ENCODE data around the gene ATP8B1. TPM values are rescaled to one million over a fixed set of nuclear protein-coding genes. Genes with fewer than 3 reads are reported as not detected.

Gene ATP8B1
- total and polyA plus RNA-seq, 4 donors, result 3.9 to 22.0 (median 5.7) TPM

DNA sequence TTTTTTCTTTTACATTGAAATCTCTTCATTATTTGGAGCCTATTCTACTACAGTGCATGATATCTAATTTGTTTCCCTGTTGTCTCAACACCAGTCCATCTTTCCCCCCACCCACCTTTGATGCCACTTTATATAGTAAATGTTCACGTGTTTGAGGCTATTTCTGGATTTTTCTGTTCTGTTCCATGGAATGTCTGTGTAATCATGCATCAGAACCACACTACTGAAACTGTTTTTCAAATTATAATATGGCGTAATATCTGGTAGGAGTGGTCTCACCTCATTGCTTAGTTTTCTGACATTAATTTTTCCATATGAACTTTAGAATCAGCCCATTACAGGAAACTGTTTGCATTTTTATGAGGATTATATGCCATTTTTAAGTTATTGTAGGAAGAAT lies 162.4 kb downstream of the ATP8B1 start:
- Histone ChIP-seq H3K27ac (ENCODE audit: low read depth in 1 of 2, low read length in 2 of 2) (no peak overlapping the region), H3K9ac (ENCODE audit: low read depth in 1 of 2, low read length in 2 of 2) (no peak overlapping the region), H3K36me3 (ENCODE audit: control insufficient read depth in 4 of 4, insufficient read depth in 3 of 4, low read depth in 1 of 4, low read length in 3 of 4) (peaks cover 0 to 4% (median 2%) of the 10 kb centered on the region in 4 donors), H3K27me3 (ENCODE audit: control insufficient read depth in 4 of 4, insufficient read depth in 4 of 4, low read length in 3 of 4) (no peaks in the 10 kb centered on the region), H3K4me3 (ENCODE audit: low read depth in 1 of 3, low read length in 3 of 3) (no peak overlapping the region), H3K9me3 (ENCODE audit: control insufficient read depth in 4 of 4, low read length in 3 of 4) (no peaks in the 10 kb centered on the region), H3K4me1 (ENCODE audit: control insufficient read depth in 4 of 4, insufficient read depth in 4 of 4, low read length in 3 of 4) (no peaks in the 10 kb centered on the region)
- TF ChIP-seq RAD21 (IDR thresholded peaks at IDR 0.05), result no peak
- TF ChIP-seq FOXA2 (IDR thresholded peaks at IDR 0.05), result no peak
- TF ChIP-seq TAF1 (conservative IDR thresholded peaks at IDR 0.05), result no peak
- no peak for TF ChIP-seq SP1 (IDR thresholded peaks at IDR 0.05)
- TF ChIP-seq NR2F2 (IDR thresholded peaks at IDR 0.05), result no peak
- TF ChIP-seq, protein P1, sequence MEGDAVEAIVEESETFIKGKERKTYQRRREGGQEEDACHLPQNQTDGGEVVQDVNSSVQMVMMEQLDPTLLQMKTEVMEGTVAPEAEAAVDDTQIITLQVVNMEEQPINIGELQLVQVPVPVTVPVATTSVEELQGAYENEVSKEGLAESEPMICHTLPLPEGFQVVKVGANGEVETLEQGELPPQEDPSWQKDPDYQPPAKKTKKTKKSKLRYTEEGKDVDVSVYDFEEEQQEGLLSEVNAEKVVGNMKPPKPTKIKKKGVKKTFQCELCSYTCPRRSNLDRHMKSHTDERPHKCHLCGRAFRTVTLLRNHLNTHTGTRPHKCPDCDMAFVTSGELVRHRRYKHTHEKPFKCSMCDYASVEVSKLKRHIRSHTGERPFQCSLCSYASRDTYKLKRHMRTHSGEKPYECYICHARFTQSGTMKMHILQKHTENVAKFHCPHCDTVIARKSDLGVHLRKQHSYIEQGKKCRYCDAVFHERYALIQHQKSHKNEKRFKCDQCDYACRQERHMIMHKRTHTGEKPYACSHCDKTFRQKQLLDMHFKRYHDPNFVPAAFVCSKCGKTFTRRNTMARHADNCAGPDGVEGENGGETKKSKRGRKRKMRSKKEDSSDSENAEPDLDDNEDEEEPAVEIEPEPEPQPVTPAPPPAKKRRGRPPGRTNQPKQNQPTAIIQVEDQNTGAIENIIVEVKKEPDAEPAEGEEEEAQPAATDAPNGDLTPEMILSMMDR (IDR thresholded peaks at IDR 0.05; ENCODE audit: low read depth, low read length, missing input control), result no peak
- no peak for TF ChIP-seq JUND (IDR thresholded peaks at IDR 0.05)
- TF ChIP-seq, protein P2, sequence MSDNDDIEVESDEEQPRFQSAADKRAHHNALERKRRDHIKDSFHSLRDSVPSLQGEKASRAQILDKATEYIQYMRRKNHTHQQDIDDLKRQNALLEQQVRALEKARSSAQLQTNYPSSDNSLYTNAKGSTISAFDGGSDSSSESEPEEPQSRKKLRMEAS (IDR thresholded peaks at IDR 0.05), result no peak
- no peak for DNase-seq (ENCODE audit: low spot score)
- 90% methylated on average over 2 of the region's 2 CpGs for WGBS

DNA sequence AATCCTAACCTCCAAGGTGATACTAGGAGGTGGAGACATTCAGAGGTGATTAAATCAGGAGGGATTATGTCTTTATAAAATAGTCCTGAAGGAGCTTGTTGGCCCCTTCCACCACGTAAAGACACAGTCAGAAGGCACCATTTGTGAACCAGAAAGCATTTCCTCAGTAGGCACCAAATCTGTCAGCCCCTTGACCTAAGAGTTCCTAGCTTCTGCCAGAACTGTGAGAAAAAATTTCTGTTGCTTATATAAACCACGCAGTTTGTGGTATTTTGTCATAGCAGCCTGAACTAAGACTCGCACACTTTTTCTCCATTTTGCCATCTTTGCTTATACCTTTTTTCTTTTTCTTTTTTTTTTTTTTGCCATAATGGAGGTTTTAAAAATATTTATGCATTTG lies 162.9 kb downstream of the ATP8B1 start:
- H3K9ac ChIP-seq (ENCODE audit: low read depth in 1 of 2, low read length in 2 of 2), result no peak overlapping the region
- peaks cover 0 to 4% (median 2%) of the 10 kb centered on the region in 4 donors for H3K36me3 ChIP-seq (ENCODE audit: control insufficient read depth in 4 of 4, insufficient read depth in 3 of 4, low read depth in 1 of 4, low read length in 3 of 4)
- no peak overlapping the region for H3K4me3 ChIP-seq (ENCODE audit: low read depth in 1 of 3, low read length in 3 of 3)
- no peaks in the 10 kb centered on the region for H3K4me1 ChIP-seq (ENCODE audit: control insufficient read depth in 4 of 4, insufficient read depth in 4 of 4, low read length in 3 of 4)
- TF ChIP-seq FOXA1 (IDR thresholded peaks at IDR 0.05) (no peak), RAD21 (IDR thresholded peaks at IDR 0.05) (no peak), SP1 (IDR thresholded peaks at IDR 0.05) (no peak), YY1 (IDR thresholded peaks at IDR 0.05) (no peak), JUND (IDR thresholded peaks at IDR 0.05) (no peak), GABPA (IDR thresholded peaks at IDR 0.05 in 1 of 2, conservative IDR thresholded peaks at IDR 0.05 in 1 of 2) (no peak)
- TF ChIP-seq, protein P3, sequence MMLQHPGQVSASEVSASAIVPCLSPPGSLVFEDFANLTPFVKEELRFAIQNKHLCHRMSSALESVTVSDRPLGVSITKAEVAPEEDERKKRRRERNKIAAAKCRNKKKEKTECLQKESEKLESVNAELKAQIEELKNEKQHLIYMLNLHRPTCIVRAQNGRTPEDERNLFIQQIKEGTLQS (IDR thresholded peaks at IDR 0.05), result no peak
- TF ChIP-seq, protein P4, sequence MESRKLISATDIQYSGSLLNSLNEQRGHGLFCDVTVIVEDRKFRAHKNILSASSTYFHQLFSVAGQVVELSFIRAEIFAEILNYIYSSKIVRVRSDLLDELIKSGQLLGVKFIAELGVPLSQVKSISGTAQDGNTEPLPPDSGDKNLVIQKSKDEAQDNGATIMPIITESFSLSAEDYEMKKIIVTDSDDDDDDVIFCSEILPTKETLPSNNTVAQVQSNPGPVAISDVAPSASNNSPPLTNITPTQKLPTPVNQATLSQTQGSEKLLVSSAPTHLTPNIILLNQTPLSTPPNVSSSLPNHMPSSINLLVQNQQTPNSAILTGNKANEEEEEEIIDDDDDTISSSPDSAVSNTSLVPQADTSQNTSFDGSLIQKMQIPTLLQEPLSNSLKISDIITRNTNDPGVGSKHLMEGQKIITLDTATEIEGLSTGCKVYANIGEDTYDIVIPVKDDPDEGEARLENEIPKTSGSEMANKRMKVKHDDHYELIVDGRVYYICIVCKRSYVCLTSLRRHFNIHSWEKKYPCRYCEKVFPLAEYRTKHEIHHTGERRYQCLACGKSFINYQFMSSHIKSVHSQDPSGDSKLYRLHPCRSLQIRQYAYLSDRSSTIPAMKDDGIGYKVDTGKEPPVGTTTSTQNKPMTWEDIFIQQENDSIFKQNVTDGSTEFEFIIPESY (IDR thresholded peaks at IDR 0.05), result no peak
- TF ChIP-seq, protein P1 (IDR thresholded peaks at IDR 0.05; ENCODE audit: low read depth, low read length, missing input control), result no peak
- no peak for DNase-seq (ENCODE audit: low spot score)
- 58% methylated on average over 3 of the region's 3 CpGs for WGBS
- H3K27ac ChIP-seq (ENCODE audit: low read depth in 1 of 2, low read length in 2 of 2), result no peak overlapping the region
- H3K9me3 ChIP-seq (ENCODE audit: control insufficient read depth in 4 of 4, low read length in 3 of 4), result no peaks in the 10 kb centered on the region
- H3K27me3 ChIP-seq (ENCODE audit: control insufficient read depth in 4 of 4, insufficient read depth in 4 of 4, low read length in 3 of 4), result no peaks in the 10 kb centered on the region

Data from liver (tissue), 9 donors.